ENCODE data around the gene NISCH. TPM values are rescaled to one million over a fixed set of nuclear protein-coding genes. Genes with fewer than 3 reads are reported as not detected.

The NISCH gene
- total RNA-seq, 1 experiment from 2014 or later = 62.2 TPM

GRCh38 chr3:52539010-52539653 lies 83.7 kb downstream of the NISCH start:
- Histone ChIP-seq H3K9me3 (no peaks in the 10 kb centered on the region), H3K4me3 (ENCODE audit: low read depth, low read length) (no peak overlapping the region), H3K36me3 (ENCODE audit: control insufficient read depth, insufficient read depth, low read length) (no peaks in the 10 kb centered on the region), H3K27me3 (replicated peaks; ENCODE audit: control insufficient read depth, insufficient read depth, low read length) (no peaks in the 10 kb centered on the region), H3K4me1 (peaks cover 17% of the 10 kb centered on the region; the same call in 1 of the 2 replicates)
- DNase-seq = no peak
- peak overlapping the region; percentile 33 for H3K4me3 Mint-ChIP-seq (ENCODE audit: unreplicated experiment)
- no peak for TF ChIP-seq CTCF (IDR thresholded peaks at IDR 0.05; ENCODE audit: insufficient read depth in 1 of 2, low read depth in 1 of 2, low read length in 1 of 2, severe bottlenecking in 1 of 2, unreplicated experiment in 1 of 2)
- peaks cover 32% of the 10 kb centered on the region for H3K4me1 Mint-ChIP-seq (ENCODE audit: low read depth, unreplicated experiment)
- intact Hi-C loops (cut with micrococcal nuclease; ENCODE audit: unreplicated experiment) = loop anchor here (10.0 kb wide), 3 partner anchors 84 to 506 kb away; partner anchors contain the start of genes GNL3, NISCH, PBRM1 and SFMBT1
- ChIA-PET CTCF (no interaction called here), POLR2A (interaction anchor here (0.7 kb wide), 1 partner anchor 10 kb away, joined by 3 read pairs; no protein-coding TSS in a partner anchor)
- peak overlapping the region; percentile 18 for H3K27ac Mint-ChIP-seq (ENCODE audit: unreplicated experiment)
- H3K36me3 Mint-ChIP-seq (ENCODE audit: insufficient read depth, unreplicated experiment) = peaks cover 68% of the 10 kb centered on the region
- BruUV-seq (replicated peaks) = no TSS peak
- no peaks in the 10 kb centered on the region for H3K9me3 Mint-ChIP-seq (ENCODE audit: unreplicated experiment)
- no peaks in the 10 kb centered on the region for H3K27me3 Mint-ChIP-seq (ENCODE audit: insufficient read depth, unreplicated experiment)

- Mint-ChIP-seq H3K4me3 (ENCODE audit: unreplicated experiment) (no peak overlapping the region), H3K9me3 (ENCODE audit: unreplicated experiment) (no peaks in the 10 kb centered on the region), H3K4me1 (ENCODE audit: low read depth, unreplicated experiment) (peaks cover 20% of the 10 kb centered on the region), H3K36me3 (ENCODE audit: insufficient read depth, unreplicated experiment) (peaks cover 67% of the 10 kb centered on the region), H3K27ac (ENCODE audit: unreplicated experiment) (no peak overlapping the region), H3K27me3 (ENCODE audit: insufficient read depth, unreplicated experiment) (no peaks in the 10 kb centered on the region)
- intact Hi-C loops (cut with micrococcal nuclease; ENCODE audit: unreplicated experiment) = no loop called here
- DNase-seq = no peak
- ChIA-PET CTCF (no interaction called here), POLR2A (interaction anchor here (0.7 kb wide), 1 partner anchor 262 kb away, joined by 4 read pairs; the partner anchor contains the start of gene WDR82)
- Histone ChIP-seq H3K9me3 (no peaks in the 10 kb centered on the region), H3K4me1 (peaks cover 6% of the 10 kb centered on the region; the same call in 1 of the 2 replicates), H3K27me3 (replicated peaks; ENCODE audit: control insufficient read depth, insufficient read depth, low read length) (no peaks in the 10 kb centered on the region), H3K36me3 (ENCODE audit: control insufficient read depth, insufficient read depth, low read length) (no peaks in the 10 kb centered on the region), H3K4me3 (ENCODE audit: low read depth, low read length) (no peak overlapping the region)
- no TSS peak for BruUV-seq (replicated peaks)
- TF ChIP-seq CTCF (IDR thresholded peaks at IDR 0.05; ENCODE audit: insufficient read depth in 1 of 2, low read depth in 1 of 2, low read length in 1 of 2, severe bottlenecking in 1 of 2, unreplicated experiment in 1 of 2) = no peak
These were observed 85.6 kb downstream of the NISCH start for GRCh38 chr3:52541050-52541449.

Other genes with a start within 250 kb of the NISCH start
- not detected in 2 replicates for gene TLR9, start 230.0 kb upstream of the NISCH start, total RNA-seq (2022)
- 29.9 and 30.5 TPM in 2 replicates for gene TWF2, start 216.4 kb upstream of the NISCH start, total RNA-seq (2022)
- 6.7 and 8.3 TPM in 2 replicates for gene PPM1M, start 209.8 kb upstream of the NISCH start, total RNA-seq (2022)
- gene WDR82, start 177.0 kb upstream of the NISCH start, total RNA-seq (2022) = 67.1 and 68.7 TPM in 2 replicates
- gene GLYCTK, start 167.8 kb upstream of the NISCH start, total RNA-seq (2022) = 128 and 146 TPM in 2 replicates
- gene DNAH1, start 139.3 kb upstream of the NISCH start, total RNA-seq (2022) = 2.9 and 4.1 TPM in 2 replicates
- 78.9 and 83.4 TPM in 2 replicates for gene BAP1, start 45.6 kb upstream of the NISCH start, total RNA-seq (2022)
- 2.4 and 4.1 TPM in 2 replicates for gene PHF7, start 44.9 kb upstream of the NISCH start, total RNA-seq (2022)
- gene SEMA3G, start 10.5 kb upstream of the NISCH start, total RNA-seq (2022) = 0.28 and 0.32 TPM in 2 replicates
- 36.1 and 40.5 TPM in 2 replicates for gene TNNC1, start 1.6 kb upstream of the NISCH start, total RNA-seq (2022)
- 0.39 and 0.63 TPM in 2 replicates for gene STAB1, start 39.7 kb downstream of the NISCH start, total RNA-seq (2022)
- gene NT5DC2, start 78.3 kb downstream of the NISCH start, total RNA-seq (2022) = 212 and 214 TPM in 2 replicates
- 35.0 and 38.6 TPM in 2 replicates for gene UQCC5, start 81.0 kb downstream of the NISCH start, total RNA-seq (2022)
- 50.6 and 50.7 TPM in 2 replicates for gene PBRM1, start 230.3 kb downstream of the NISCH start, total RNA-seq (2022)
- 125 and 134 TPM in 2 replicates for gene GNL3, start 230.4 kb downstream of the NISCH start, total RNA-seq (2022)